ENCODE measurements around the gene EP400. TPM values are rescaled to one million over a fixed set of nuclear protein-coding genes. Genes with fewer than 3 reads are reported as not detected.

The EP400 gene
- total and polyA plus RNA-seq, 2 of the 13 experiments (the other 11 are each of a cell fraction or from before 2014, with no cell fraction given) = 4.9 to 5.0 TPM

GRCh38 chr12:131928711-131929580 lies 20.8 kb upstream of the EP400 start, which contains the start of gene PUS1 (continued):
- no peak for TF ChIP-seq PBX3 (CRISPR knock-in tag; IDR thresholded peaks at IDR 0.05; ENCODE audit: borderline replicate concordance)
- TF ChIP-seq TBX3 (IDR thresholded peaks at IDR 0.05; ENCODE audit: borderline replicate concordance) = no peak
- no peak for TF ChIP-seq HOMEZ (CRISPR knock-in tag; IDR thresholded peaks at IDR 0.05; ENCODE audit: low read depth)
- TF ChIP-seq ZNF761 (CRISPR knock-in tag; conservative IDR thresholded peaks at IDR 0.05) = peak; percentile 13; the same call in 1 of the 2 replicates
- TF ChIP-seq SIX4 (CRISPR knock-in tag; IDR thresholded peaks at IDR 0.05) = no peak
- TF ChIP-seq ZNF282 (IDR thresholded peaks at IDR 0.05; ENCODE audit: partially characterized antibody) = no peak
- TF ChIP-seq HOXA3 (CRISPR knock-in tag; IDR thresholded peaks at IDR 0.05) = peak; percentile 76
- TF ChIP-seq ZNF235 (CRISPR knock-in tag; IDR thresholded peaks at IDR 0.05; ENCODE audit: borderline replicate concordance) = peak; percentile 83
- no peak for TF ChIP-seq SOX6 (IDR thresholded peaks at IDR 0.05)
- TF ChIP-seq SOX6 (CRISPR knock-in tag; IDR thresholded peaks at IDR 0.05) = peak; percentile 68
- TF ChIP-seq ZNF660 (CRISPR knock-in tag; IDR thresholded peaks at IDR 0.05; ENCODE audit: borderline replicate concordance, low read depth) = no peak
- TF ChIP-seq HNF4A (CRISPR knock-in tag; IDR thresholded peaks at IDR 0.05) = peak; percentile 17; the same call in 1 of the 2 replicates
- no peak for TF ChIP-seq ONECUT2 (CRISPR knock-in tag; IDR thresholded peaks at IDR 0.05)
- TF ChIP-seq GATAD2A (CRISPR knock-in tag; IDR thresholded peaks at IDR 0.05) = 0 out of 2 replicates have a peak, but pooled peaks have one; percentile 17
- no peak for TF ChIP-seq NFE2L1 (CRISPR knock-in tag; IDR thresholded peaks at IDR 0.05; ENCODE audit: borderline replicate concordance)
- TF ChIP-seq ZSCAN12 (CRISPR knock-in tag; IDR thresholded peaks at IDR 0.05) = no peak
- TF ChIP-seq ZNF10 (CRISPR knock-in tag; IDR thresholded peaks at IDR 0.05; ENCODE audit: borderline replicate concordance, low read depth) = no peak
- 0 out of 2 replicates have a peak, but pooled peaks have one; percentile 48 for TF ChIP-seq ZNF142 (CRISPR knock-in tag; IDR thresholded peaks at IDR 0.05)
- TF ChIP-seq ZNF780A (CRISPR knock-in tag; IDR thresholded peaks at IDR 0.05) = no peak; the same call in 1 of the 2 replicates
- TF ChIP-seq KLF16 (CRISPR knock-in tag; IDR thresholded peaks at IDR 0.05) = peak in 1 of 2 experiments; percentile 72; a peak in 1 of 4 replicates
